NK-92 (cell line): Measurements from ENCODE around the gene DNAJB14.

Source experiments
- DNase-seq: peaks from one replicate; lab custom pipeline; 2025; ENCODE audit not compliant: unreplicated experiment; lab: John Stamatoyannopoulos, UW

The DNAJB14 gene

DNA sequence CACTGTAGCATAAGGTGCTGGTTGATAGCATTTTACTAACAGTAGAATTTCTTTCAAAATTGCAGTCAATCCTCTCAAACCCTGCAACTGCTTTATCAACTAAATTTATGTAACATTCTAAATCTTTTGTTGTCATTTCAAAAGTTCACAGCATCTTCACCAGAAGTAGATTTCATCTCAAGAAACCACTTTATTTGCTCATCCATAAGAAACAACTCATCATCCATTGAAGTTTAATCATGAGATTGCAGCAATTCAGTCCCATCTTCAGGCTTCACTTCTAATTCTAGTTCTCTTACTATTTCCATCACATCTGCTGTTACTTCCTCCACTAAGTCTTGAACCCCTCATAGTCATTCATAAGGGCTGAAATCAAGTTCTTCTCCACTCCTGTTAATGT, 73.8 kb downstream of the DNAJB14 start:
- DNase-seq: no peak

DNA sequence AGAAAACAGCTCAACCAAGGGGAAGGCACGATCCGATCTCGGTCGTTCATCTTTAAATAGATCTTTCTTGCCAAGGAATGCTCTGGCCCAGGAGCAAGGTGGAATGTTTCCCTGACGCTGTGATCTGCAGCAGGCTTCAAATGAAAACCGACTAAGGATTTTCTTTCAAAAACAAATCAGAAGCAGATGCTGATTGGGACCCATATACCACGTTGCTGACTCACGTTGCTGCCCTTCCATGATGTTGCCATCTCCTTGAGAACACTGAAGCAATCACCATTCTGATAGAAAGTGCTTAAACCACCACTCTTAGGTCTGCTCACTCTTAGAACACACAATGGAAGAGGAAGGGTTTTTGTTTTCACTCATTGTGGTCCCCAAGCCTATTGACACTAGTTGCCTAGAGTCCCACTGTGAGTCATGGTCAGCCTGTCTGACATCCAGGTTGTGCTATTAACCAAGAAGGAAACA, 78.3 kb downstream of the DNAJB14 start:
- DNase-seq: no peak

DNA sequence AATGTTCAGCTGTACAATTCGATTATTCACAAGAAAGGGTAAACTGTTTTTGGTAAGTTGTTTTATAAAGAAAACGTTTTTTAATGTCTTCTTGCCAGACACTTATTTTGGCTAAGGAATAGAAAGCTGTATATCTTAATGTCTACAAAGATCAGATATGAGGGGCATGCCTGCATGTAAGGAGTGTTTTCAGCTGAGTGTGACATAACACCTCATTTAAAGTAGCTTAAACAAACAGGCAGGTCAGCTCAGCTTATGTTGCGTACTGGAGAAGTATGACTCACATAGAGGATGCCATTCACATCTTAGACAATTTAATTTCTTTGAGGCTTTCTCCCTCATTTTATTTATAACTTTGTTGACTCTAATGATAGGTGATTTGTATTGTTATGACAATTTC, 82.6 kb downstream of the DNAJB14 start:
- DNase-seq: no peak

DNA sequence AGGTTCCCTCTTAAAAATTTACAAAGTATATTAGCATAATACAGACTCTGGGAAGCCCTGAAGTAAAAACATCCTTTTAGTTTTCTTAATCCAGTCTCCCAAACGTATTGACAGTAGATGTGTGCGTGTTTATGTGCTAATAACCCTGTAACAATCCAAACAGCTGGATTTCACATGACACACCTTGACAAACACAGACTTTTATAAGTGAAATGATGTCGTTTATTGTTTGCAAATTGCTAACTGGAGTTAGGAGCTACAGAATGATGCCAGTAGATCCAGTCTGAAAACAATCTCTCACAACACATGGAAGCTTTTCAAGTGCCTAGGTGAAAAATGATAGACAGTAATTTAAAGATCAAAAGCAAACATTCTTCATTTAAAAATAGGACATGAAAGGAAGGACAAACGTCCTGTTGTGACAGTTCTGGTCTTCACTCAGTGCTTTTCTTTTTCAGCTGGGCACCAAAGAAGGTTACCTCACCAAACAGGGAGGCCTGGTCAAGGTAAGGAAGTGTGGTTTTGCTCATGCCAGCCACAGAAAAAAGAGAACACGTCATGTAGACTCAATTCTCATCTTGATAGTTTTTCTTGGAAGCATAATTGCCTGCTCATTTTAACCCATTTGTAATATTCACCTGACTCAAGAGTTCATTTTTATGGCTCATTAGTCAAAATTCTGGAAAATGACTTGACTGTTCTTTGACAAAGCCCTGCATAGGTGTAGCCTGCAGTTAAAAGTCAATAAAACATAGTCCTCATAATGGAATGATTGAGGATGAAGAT, 85.1 kb downstream of the DNAJB14 start:
- DNase-seq: no peak

DNA sequence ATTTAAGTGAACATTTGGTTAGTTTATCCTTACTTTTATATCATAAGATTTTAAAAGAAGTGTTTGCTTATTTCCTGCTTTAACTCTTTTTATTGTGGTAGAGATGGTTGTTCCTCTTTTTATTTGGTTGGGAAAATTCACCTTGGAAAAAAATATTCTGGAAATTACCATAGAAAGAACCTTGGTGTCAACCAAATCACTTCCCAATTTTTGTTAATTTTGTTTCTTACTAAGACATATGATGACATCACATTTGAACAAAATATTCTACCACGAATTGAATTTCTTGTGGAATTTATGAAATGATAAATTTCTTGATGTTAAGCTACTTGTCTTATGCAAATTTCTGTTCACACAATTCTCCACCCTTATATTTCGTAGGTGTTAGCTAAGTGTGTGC, 85.9 kb downstream of the DNAJB14 start:
- DNase-seq: no peak

DNA sequence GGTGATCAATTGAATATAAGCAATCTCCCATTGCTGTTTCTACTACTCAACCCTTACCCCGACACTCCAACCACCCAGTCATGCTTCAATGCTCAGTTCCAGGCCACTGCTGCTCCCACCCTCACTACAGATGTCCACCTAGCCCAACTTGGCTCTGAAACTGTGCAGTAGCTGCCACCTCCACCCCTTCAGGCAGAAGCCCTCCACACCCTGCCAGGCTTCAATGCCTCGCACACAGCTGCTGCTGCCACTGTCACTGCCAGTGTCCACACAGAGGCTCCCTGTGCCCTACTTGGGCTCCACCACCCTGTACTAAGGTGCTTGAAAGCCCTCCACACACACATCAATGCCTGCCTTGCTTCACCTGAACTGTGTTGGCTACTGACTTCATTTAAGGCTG, 86.8 kb downstream of the DNAJB14 start:
- DNase-seq: no peak

DNA sequence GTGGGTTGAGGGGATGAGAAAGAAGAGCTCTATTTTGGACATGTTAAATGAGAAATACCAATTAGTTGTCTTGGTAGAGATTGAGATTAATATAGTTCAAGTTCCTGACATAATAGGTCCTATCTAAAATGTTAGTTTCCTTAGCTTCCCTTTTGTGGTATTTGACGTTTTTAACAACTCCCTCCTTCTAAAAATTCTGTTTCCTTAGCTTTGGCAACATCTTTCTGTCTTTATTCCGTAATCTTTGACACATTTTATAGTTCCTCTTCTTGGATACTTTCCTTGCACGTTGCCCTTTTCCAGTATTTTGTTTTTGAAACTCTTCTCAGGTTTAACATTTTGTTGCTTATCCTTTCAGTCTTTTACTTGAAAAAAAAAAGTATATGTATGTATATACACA, 89.1 kb downstream of the DNAJB14 start:
- DNase-seq: no peak

DNA sequence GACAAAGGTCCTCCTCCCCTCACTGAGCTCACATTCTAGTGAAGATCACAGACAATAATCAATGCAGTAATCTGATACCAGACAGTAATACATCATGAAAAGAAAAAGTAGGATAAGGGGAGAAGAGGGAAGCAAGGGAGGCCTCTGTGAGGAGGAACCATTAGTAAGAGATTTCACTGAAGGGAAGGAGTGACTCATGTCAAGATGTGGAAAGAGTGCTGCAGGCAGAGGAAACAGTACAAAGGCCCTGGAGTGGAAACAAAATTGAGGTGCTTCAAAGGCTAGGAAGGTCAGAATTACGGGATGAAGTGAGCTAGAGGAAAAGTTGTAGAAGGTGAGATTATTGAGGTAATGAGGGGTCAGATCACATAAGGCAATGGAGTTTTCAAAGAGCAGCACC, 90.3 kb downstream of the DNAJB14 start:
- DNase-seq: no peak

DNA sequence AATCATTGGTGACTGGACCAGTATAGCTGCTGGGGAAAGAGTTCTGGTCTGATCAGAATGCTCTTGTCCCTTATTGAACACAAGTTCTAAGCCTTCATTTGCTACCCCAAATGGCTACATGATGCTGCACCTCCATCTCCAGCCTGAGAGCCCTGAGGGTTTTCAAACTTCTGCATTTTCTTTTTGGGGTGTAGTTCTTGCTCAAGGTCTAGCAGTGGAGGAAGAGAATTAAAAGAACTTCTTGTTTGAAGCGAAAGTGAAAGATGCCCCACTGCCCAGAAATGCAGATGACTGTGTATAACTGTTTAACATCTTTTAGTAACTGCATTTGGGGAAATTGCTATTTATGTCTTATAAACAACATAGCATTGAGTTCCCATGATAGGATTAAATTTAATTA, 90.7 kb downstream of the DNAJB14 start:
- DNase-seq: no peak

DNA sequence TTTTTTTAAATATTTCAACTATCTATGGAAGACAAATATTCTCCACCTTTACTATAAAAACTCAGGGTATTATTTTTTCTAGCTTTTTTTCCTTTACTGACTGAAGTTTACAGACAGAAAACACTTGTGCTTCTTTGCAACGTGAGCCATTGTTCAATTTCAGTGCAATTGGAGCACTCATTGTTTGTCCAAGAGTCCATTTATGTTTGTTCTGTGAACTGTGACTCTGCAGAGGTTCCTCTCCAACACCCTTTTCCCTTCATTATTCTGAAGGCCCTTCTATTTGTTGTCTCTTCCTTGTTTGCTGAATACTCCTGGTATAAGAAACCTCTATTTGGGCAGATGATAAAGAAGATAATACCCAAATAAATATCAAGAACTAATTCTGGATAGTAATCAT, 92.4 kb downstream of the DNAJB14 start:
- no peak for DNase-seq

DNA sequence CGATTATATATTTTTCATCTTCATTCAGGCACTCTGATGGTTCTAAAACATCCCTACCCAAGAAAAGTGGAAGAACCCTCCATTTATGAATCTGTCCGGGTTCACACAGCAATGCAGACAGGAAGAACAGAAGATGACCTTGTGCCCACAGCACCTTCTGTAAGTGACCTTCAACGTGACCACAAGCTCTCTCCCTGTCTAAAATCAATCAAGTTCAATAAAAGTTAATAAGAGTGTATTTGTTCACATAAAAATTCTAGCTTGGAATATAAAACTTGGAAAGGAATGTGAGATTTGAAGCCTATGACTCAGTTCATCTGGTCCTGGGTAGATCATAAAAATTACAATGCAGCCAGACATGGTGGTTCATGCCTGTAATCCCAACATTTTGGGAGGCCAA, 93.2 kb downstream of the DNAJB14 start:
- DNase-seq: no peak

DNA sequence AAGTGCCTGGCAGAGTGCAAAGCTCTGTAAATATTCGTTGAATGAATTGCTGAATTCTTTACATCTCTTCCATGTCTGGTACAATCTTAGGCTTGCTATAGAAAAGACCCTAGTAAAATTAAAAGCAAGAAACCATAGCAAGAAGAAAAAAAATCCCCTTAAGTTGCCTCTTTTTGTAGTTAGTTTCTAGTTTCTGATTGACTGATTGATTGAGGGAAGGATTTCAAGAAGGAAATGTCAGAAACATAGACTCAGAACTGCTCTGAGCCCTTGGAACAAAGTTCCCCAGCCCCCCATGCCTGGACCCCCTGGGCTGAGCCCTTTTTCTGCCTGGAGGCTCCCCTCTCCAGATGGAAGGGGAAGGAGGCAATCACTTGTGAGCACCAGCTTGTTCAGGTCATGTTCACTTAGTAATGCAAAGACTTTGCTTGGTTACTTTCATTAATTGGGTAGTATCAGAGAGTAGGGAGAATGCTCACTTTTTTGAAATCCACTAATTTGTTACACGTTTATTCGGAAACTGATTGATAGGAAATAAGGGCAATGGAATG, 94.1 kb downstream of the DNAJB14 start:
- no peak for DNase-seq

DNA sequence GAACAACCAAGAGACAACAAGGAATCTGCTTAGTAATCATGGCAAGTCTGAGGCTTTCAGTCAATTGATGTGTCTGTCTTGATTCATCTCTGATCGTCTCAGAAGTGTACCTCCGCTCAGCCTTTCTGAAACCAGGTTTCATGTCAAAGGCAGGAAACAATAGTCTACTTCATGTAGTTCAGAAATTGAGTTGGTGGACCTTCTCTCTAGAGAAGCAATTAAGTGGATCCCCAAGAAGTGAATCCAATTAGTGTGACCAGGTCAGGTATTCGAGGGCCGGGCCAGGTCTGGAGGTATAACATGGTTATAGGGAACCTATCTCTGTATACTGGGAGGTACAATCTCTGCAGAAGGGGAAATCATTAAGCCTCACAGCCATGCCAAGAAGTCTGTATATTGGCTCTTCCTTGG, 97.8 kb downstream of the DNAJB14 start:
- no peak for DNase-seq

DNA sequence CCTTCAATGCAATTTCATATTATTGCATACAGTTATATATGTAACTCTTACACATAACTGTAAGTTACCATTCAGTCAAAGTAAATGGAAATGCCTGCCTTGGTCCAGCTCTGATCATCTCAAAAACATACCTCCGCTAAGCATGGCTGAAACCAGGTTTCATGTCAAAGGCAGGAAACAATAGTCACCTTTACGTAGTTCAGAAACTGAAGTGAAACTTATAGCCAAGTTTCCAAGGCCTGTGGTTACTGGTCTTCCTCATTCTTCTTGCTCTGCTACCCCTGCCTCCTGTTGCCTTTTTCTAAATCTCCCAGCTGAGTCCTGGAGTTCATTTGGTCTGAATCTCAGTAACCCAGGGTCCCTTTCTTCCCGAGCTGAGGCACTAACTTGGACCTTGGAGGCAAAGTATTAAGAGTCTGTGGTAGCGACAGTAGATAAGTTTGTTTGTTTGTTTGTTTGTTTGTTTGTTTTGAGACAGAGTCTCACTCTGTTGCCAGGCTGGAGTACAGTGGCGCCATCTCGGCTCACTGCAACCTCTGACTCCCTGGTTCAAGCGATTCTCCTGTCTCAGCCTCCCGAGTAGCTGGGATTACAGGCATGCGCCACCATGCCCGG, 98.9 kb downstream of the DNAJB14 start:
- no peak for DNase-seq

DNA sequence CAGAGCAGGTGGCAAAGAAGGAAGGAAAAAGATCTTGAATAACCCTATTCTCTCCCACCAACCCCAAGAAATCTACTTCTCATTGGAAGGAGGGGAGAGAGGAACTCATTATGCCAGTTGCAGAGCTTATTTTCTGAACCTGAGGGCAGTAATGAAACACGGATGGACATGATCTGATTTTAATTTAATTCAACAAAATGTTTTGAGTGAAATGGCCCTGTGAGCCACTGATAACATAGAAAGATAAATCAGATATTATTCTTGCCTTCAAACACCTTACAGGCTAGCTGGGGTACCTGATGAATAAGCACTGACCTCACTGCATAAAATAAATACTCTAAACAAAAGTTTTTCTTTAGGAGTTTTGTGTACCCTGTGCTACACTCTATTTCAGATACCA, 99.5 kb downstream of the DNAJB14 start:
- DNase-seq: no peak
